KOPT-K1 (cell line): ENCODE results near the gene ZSWIM6.

ENCODE experiments used
- H3K27ac ChIP-seq: fragments of 200-600 bp; sonication (generic); 2 replicates; pipeline ENCODE4 v1.5.1; 2016; ENCODE audit warnings: antibody characterized with exemption, mild to moderate bottlenecking, low read depth, low read length; ENCODE audit not compliant: poor library complexity, severe bottlenecking
- H3K36me3 ChIP-seq: fragments of 200-600 bp; sonication (generic); 2 replicates; pipeline ENCODE4 v1.5.1; 2017; ENCODE audit warnings: antibody characterized with exemption, mild to moderate bottlenecking, low read length, moderate library complexity; ENCODE audit not compliant: insufficient read depth
- H3K9me3 ChIP-seq: fragments of 200-600 bp; sonication (generic); 2 replicates; pipeline ENCODE4 v1.5.1; 2017; ENCODE audit warnings: antibody characterized with exemption, low read length, mild to moderate bottlenecking; ENCODE audit not compliant: insufficient read depth, poor library complexity, severe bottlenecking

Gene ZSWIM6

DNA sequence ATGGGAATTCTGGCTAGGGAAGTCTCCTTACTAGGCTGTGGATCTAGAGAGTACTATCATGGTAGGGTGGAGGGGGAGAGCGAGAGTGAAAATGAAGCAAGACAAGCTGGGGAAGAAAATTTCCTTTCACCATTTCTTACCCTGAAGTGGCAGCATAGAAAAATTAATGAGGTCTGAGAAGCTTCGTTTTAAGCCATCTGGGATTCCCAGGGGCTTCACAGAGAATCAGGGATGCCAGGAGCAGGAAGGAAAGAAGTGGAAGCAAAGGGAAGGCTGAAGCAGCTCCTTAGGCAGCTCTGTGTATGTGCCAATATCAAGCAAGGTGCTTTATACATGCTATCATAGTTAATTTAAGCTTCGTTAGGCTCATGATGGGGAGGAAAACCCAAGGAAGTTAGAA lies 169.9 kb downstream of the ZSWIM6 start:
- Histone ChIP-seq H3K9me3 (no peaks in the 10 kb centered on the region), H3K27ac (no peak overlapping the region)

GRCh38 chr5:61504143-61504770 lies 172.2 kb downstream of the ZSWIM6 start:
- H3K27ac ChIP-seq: no peak overlapping the region
- H3K9me3 ChIP-seq: no peaks in the 10 kb centered on the region
- H3K36me3 ChIP-seq: no peaks in the 10 kb centered on the region

More for the DNA sequence above, 169.9 kb downstream of the ZSWIM6 start:
- H3K36me3 ChIP-seq: no peaks in the 10 kb centered on the region

DNA sequence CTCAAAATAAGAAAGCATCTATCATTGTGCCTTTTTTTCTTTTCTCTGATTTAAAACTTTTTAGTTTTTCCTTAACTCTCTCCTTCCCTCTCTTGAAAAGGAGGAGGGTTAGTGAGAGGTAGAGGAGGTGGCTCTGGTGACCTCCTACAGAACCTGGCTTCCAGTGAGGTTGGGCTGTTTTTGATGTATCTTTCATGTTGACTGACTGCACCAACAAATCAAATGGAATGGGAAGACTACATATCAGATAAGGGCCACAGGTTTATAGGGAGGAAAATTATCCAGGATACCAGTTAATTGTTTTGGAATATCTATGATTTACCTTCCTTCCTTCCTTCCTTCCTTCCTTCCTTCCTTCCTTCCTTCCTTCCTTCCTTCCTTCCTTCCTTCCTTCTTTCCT lies 173.2 kb downstream of the ZSWIM6 start:
- Histone ChIP-seq H3K27ac (no peak overlapping the region), H3K9me3 (no peaks in the 10 kb centered on the region)

DNA sequence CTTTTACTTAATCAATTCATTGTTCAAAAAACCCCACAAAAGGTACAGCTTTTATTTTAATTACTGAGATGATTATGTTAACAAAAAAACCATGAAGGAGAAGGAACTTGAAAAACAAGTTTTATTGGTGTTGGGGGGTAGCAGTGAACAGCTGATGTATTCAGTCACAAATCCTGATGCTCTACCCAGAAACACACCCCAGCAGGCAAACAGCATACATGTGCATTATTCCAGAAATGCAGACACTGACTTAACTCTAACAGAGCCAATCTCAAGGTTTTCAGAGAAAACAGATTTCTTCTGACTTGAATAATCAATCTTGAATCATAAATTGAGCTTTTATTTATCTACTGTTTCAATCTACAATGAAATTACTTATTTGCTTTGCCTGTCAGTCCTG lies 175.2 kb downstream of the ZSWIM6 start:
- H3K36me3 ChIP-seq: no peaks in the 10 kb centered on the region
- no peak overlapping the region for H3K27ac ChIP-seq
- H3K9me3 ChIP-seq: no peaks in the 10 kb centered on the region

More for the DNA sequence above, 173.2 kb downstream of the ZSWIM6 start:
- H3K36me3 ChIP-seq: no peaks in the 10 kb centered on the region

- no peaks in the 10 kb centered on the region for H3K36me3 ChIP-seq
- H3K27ac ChIP-seq: no peak overlapping the region
- no peaks in the 10 kb centered on the region for H3K9me3 ChIP-seq
These were observed 184.9 kb downstream of the ZSWIM6 start for GRCh38 chr5:61516946-61517345.

- Histone ChIP-seq H3K36me3 (no peaks in the 10 kb centered on the region), H3K9me3 (no peaks in the 10 kb centered on the region), H3K27ac (no peak overlapping the region)
These were observed 187.7 kb downstream of the ZSWIM6 start for GRCh38 chr5:61519728-61520277.

- Histone ChIP-seq H3K27ac (no peak overlapping the region), H3K36me3 (no peaks in the 10 kb centered on the region), H3K9me3 (no peaks in the 10 kb centered on the region)
These were observed 191.0 kb downstream of the ZSWIM6 start for GRCh38 chr5:61523073-61523472.

GRCh38 chr5:61523997-61524396 lies 191.9 kb downstream of the ZSWIM6 start:
- Histone ChIP-seq H3K36me3 (no peaks in the 10 kb centered on the region), H3K27ac (no peak overlapping the region), H3K9me3 (no peaks in the 10 kb centered on the region)

DNA sequence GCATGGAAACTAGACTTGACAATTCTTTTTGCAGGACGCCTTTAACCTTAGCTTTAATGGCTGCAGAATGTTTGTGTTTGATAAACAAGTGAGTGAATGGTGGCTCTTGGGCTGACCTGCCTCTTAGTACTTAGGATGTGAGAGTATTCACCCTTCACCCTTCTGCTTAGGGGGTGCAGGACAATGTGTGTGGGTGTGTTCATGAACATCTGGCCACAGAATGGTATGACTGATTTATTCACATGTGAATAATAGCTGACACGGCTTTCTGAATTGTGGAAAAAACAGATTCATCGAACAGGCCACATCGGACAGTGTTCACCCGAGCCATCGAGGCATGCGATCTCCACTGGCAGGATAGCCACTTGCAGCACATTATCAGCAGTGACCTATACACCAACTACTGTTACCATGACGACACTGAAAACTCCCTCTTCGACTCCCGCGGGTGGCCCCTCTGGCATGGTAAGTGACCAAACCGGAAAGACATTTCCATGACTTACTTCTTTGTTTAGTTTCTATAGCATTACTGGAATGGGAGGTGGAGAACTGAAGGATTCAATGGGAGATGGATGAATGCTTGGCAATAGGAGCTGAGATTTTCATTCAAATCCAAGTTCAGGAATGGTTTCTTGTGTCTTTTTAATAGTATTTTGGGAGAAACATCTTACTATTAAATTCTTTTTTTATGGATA lies 193.6 kb downstream of the ZSWIM6 start:
- Histone ChIP-seq H3K27ac (no peak overlapping the region), H3K36me3 (no peaks in the 10 kb centered on the region), H3K9me3 (no peaks in the 10 kb centered on the region)

DNA sequence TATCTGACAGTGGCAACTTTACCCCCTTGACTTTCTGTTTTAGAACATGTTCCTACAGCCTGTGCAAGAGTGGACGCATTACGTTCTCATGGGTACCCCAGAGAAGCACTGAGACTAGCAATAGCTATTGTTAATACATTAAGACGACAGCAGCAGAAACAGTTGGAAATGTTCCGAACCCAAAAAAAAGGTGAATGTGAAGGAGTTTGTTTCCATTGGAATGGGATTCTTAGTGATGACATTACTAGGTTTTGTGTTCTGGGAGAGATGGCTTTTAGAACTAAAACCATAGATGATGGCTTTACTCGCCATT lies 194.1 kb downstream of the ZSWIM6 start:
- Histone ChIP-seq H3K36me3 (no peaks in the 10 kb centered on the region), H3K27ac (no peak overlapping the region), H3K9me3 (no peaks in the 10 kb centered on the region)

DNA sequence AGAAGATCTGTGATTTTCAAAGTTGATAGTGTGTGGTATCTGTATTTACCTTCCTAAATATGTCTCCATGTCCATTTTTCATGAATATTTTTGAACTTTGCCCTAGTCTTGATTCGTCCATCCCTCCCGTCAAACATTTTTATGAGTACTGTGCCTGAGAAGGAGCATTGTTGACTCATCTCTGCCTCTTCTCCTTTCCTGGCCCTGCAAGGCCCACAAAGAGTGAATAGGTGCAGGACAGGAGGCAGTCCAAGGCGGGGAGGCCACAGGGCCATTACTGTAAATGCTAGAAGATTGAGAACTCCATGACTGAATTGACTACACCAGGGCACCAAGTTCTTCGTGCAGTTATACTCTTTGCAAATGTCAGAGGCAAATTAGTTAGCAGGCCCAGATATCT lies 200.9 kb downstream of the ZSWIM6 start:
- no peaks in the 10 kb centered on the region for H3K36me3 ChIP-seq
- no peak overlapping the region for H3K27ac ChIP-seq
- H3K9me3 ChIP-seq: no peaks in the 10 kb centered on the region

GRCh38 chr5:61534481-61535267 lies 202.6 kb downstream of the ZSWIM6 start:
- Histone ChIP-seq H3K9me3 (no peaks in the 10 kb centered on the region), H3K36me3 (no peaks in the 10 kb centered on the region), H3K27ac (no peak overlapping the region)

DNA sequence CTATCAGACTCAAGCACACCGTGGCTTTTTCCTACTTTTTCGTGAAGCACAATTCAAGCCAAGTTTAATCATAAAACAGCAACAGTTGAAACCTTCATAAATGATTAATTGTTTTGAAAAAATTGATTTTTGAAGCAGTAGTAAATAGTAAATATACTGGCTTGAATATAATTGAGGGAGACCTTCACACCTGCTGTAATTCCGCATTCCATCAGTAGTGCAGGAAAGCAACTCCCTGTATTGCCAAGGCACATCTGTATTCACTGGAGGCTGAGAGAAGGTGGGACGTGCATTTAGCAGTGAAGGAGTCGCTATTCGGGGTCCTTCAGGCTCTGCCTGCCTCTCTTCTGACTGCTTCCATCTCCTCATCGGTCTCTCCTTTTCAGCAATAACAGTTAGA lies 203.8 kb downstream of the ZSWIM6 start:
- H3K9me3 ChIP-seq: no peaks in the 10 kb centered on the region
- H3K27ac ChIP-seq: no peak overlapping the region
- no peaks in the 10 kb centered on the region for H3K36me3 ChIP-seq

DNA sequence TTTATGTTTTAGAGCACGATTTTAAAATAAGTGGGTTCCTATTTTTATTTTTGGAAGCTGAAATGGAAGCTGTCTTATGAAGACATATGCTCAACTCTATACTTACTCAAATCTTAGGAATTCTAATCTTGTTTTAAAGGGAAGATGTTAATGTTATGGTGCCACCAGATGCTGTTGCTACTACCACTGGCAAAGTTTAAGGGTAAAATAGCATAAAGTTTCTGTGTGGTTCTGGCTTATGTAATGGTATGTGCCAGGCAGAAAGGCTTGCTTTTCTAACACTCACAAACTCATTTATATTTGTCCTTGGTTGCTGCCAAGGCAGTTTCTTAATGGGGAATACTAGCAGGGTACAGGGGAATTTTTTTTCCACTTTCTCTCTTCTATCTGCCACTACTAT lies 204.9 kb downstream of the ZSWIM6 start:
- H3K36me3 ChIP-seq: no peaks in the 10 kb centered on the region
- no peak overlapping the region for H3K27ac ChIP-seq

DNA sequence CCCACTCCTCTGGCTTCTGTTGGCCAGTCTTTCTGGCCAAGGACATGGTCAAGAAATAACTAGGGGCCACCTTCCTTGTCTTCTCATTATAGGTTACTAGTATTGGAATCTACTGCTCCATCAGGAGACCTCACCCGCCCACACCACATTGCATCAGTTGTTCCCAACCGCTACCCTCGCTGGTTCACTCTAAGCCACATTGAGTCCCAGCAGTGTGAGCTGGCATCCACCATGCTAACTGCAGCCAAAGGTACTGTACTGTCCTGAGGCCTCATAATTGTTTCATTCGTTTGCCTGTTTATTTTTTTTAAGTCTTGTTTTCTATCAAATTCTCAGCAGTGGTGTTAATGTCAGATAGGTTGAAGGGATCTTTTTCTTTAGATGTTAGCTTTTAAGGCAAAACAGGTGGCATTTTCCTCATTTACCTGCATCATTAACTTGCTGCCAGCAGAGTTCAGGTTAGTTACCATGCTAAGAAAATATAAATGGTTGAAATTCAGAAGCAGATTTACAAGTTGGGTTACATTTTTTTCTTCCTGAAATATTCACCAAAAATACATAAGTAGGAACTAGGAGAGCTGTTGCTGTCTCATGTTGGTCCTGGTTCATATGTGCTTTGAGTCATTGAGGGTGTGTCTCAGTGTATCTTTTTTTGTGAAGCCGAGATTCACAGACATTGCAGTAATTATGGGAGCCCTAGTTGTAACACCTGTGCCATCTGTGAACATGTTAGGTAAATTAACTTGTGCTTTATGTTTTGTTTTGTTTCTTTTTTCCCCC lies 206.9 kb downstream of the ZSWIM6 start:
- H3K27ac ChIP-seq: no peak overlapping the region
- no peaks in the 10 kb centered on the region for H3K36me3 ChIP-seq
- peaks cover 9% of the 10 kb centered on the region for H3K9me3 ChIP-seq

More for the DNA sequence above, 204.9 kb downstream of the ZSWIM6 start:
- no peaks in the 10 kb centered on the region for H3K9me3 ChIP-seq
